HEK293T (cell line): ENCODE data around the gene JADE3.
A peak's percentile ranks its signal among the peaks of the same experiment; 100 is the strongest.
"Not testable (repeated sequence)": the region's sequence is repeated elsewhere in the genome, so short reads cannot be mapped to it uniquely, and the experiment has no call there.

Experiments
- CTCF ChIA-PET: fragments of 350-600 bp; formaldehyde crosslinking; extraction: SDS; loops from one replicate; lab custom pipeline; 2021; ENCODE audit warnings: antibody characterized with exemption, inconsistent platforms; lab: Yijun Ruan, JAX
- POLR2A ChIA-PET: fragments of 350-600 bp; formaldehyde crosslinking; extraction: SDS; loops from one replicate; lab custom pipeline; 2020; ENCODE audit warnings: antibody characterized with exemption, inconsistent platforms; lab: Yijun Ruan, JAX
- DNase-seq: peaks from one replicate; pipeline ENCODE4 v3.0.0; 2012; ENCODE audit warnings: mixed read lengths; ENCODE audit errors: extremely low spot score
- ARNT ChIP-seq: fragments of 450-650 bp; IDR thresholded peaks from 2 replicates; pipeline ENCODE4 v1.6.1; 2017; ENCODE audit warnings: mild to moderate bottlenecking
- BHLHE40 ChIP-seq: fragments of 450-650 bp; IDR thresholded peaks from 2 replicates; pipeline ENCODE4 v1.6.1; 2016; ENCODE audit warnings: mild to moderate bottlenecking, moderate library complexity, borderline replicate concordance
- CTBP1 ChIP-seq: fragments of 450-650 bp; IDR thresholded peaks from 2 replicates; pipeline ENCODE4 v1.6.1; 2016; ENCODE audit warnings: borderline replicate concordance
- ELF4 ChIP-seq: fragments of 450-650 bp; IDR thresholded peaks from 2 replicates; pipeline ENCODE4 v1.6.1; 2017; ENCODE audit warnings: antibody characterized with exemption
- FOXA1 ChIP-seq: fragments of 450-650 bp; IDR thresholded peaks from 2 replicates; pipeline ENCODE4 v1.6.1; 2016; ENCODE audit warnings: mild to moderate bottlenecking
- FOXK2 ChIP-seq: fragments of 450-650 bp; IDR thresholded peaks from 2 replicates; pipeline ENCODE4 v1.6.1; 2016; ENCODE audit warnings: mild to moderate bottlenecking
- FOXM1 ChIP-seq: fragments of 450-650 bp; IDR thresholded peaks from 2 replicates; pipeline ENCODE4 v1.6.1; 2017; ENCODE audit warnings: mild to moderate bottlenecking, borderline replicate concordance
- HDGF ChIP-seq: fragments of 450-650 bp; IDR thresholded peaks from 2 replicates; pipeline ENCODE4 v1.6.1; 2017; ENCODE audit warnings: antibody characterized with exemption, borderline replicate concordance
- L3MBTL2 ChIP-seq: fragments of 450-650 bp; conservative IDR thresholded peaks from 2 replicates; pipeline ENCODE4 v1.6.1; 2016; ENCODE audit warnings: mild to moderate bottlenecking
- LEF1 ChIP-seq: fragments of 450-650 bp; IDR thresholded peaks from 2 replicates; pipeline ENCODE4 v1.6.1; 2017; ENCODE audit warnings: mild to moderate bottlenecking, borderline replicate concordance
- NFRKB ChIP-seq: fragments of 450-650 bp; IDR thresholded peaks from 2 replicates; pipeline ENCODE4 v1.6.1; 2016; ENCODE audit warnings: mild to moderate bottlenecking, moderate library complexity
- PKNOX1 ChIP-seq: fragments of 450-650 bp; IDR thresholded peaks from 2 replicates; pipeline ENCODE4 v1.6.1; 2016
- SP1 ChIP-seq: fragments of 450-650 bp; IDR thresholded peaks from 2 replicates; pipeline ENCODE4 v1.6.1; 2017
- SUZ12 ChIP-seq: fragments of 450-650 bp; IDR thresholded peaks from 2 replicates; pipeline ENCODE4 v1.6.1; 2016; ENCODE audit warnings: mild to moderate bottlenecking
- TARDBP ChIP-seq: fragments of 450-650 bp; IDR thresholded peaks from 2 replicates; pipeline ENCODE4 v1.6.1; 2016
- ZNF384 ChIP-seq: fragments of 450-650 bp; IDR thresholded peaks from 2 replicates; pipeline ENCODE4 v1.6.1; 2016

JADE3 gene

GRCh38 chrX:46961097-46961496 is 48.9 kb downstream of the JADE3 start:
- DNase-seq: no peak
- ChIA-PET POLR2A (no interaction called here), CTCF (no interaction called here)
- TF ChIP-seq HDGF (no peak), FOXM1 (no peak), ELF4 (no peak), BHLHE40 (no peak), TARDBP (no peak), CTBP1 (no peak), ARNT (no peak), SUZ12 (no peak), SP1 (no peak)

- DNase-seq: no peak
Observed at GRCh38 chrX:46961574-46962283, 49.5 kb downstream of the JADE3 start.

GRCh38 chrX:46965125-46965758 is 53.0 kb downstream of the JADE3 start:
- TF ChIP-seq FOXM1 (no peak), ZNF384 (no peak), FOXK2 (no peak), CTBP1 (no peak), FOXA1 (no peak), ELF4 (no peak), PKNOX1 (no peak), HDGF (no peak), LEF1 (no peak), BHLHE40 (no peak), TARDBP (no peak), NFRKB (no peak), ARNT (no peak), SP1 (no peak), SUZ12 (no peak), L3MBTL2 (no peak)
- no peak for DNase-seq
- ChIA-PET CTCF (no interaction called here), POLR2A (interaction anchor here (0.6 kb wide), 1 partner anchor 180 kb away, joined by 4 read pairs; the partner anchor contains the start of genes NDUFB11 and RBM10)

More at GRCh38 chrX:46961574-46962283, 49.5 kb downstream of the JADE3 start:
- no peak for TF ChIP-seq FOXM1
- TF ChIP-seq L3MBTL2: no peak
- TF ChIP-seq HDGF: no peak
- TF ChIP-seq ELF4: no peak
- TF ChIP-seq SUZ12: no peak
- no peak for TF ChIP-seq LEF1
- no peak for TF ChIP-seq NFRKB
- POLR2A ChIA-PET: no interaction called here
- CTCF ChIA-PET: no interaction called here

- TF ChIP-seq ELF4 (no peak), NFRKB (no peak), CTBP1 (no peak), HDGF (no peak), ZNF384 (no peak), LEF1 (no peak), SP1 (no peak), ARNT (no peak), BHLHE40 (no peak), TARDBP (no peak), FOXA1 (no peak), PKNOX1 (no peak), SUZ12 (no peak), L3MBTL2 (no peak), FOXM1 (no peak)
- DNase-seq: no peak
- ChIA-PET CTCF (interaction anchor here (1.4 kb wide), 1 partner anchor 11 kb away, joined by 3 read pairs; no protein-coding TSS in a partner anchor), POLR2A (no interaction called here)
Observed at GRCh38 chrX:46967547-46967946, 55.3 kb downstream of the JADE3 start.

GRCh38 chrX:46977046-46977445 is 64.8 kb downstream of the JADE3 start:
- POLR2A ChIA-PET, DNase-seq: not testable (repeated sequence)
- CTCF ChIA-PET: interaction anchor here (1.2 kb wide), 1 partner anchor 73 kb away, joined by 3 read pairs; no protein-coding TSS in a partner anchor

GRCh38 chrX:46978341-46979291 is 66.4 kb downstream of the JADE3 start:
- TF ChIP-seq FOXK2 (no peak), FOXM1 (no peak), ZNF384 (no peak), SUZ12 (no peak), BHLHE40 (no peak), CTBP1 (no peak), LEF1 (no peak), ARNT (no peak), PKNOX1 (no peak), NFRKB (no peak), SP1 (no peak), FOXA1 (no peak), TARDBP (no peak), HDGF (no peak), L3MBTL2 (no peak), ELF4 (no peak)
- CTCF ChIA-PET: interaction anchor here (0.9 to 1.2 kb wide), 2 partner anchors 12 to 75 kb away, joined by 3 read pairs; no protein-coding TSS in a partner anchor
- POLR2A ChIA-PET: no interaction called here
- peak; percentile 72 for DNase-seq
